ENCODE data around the gene UNCX.

DNA sequence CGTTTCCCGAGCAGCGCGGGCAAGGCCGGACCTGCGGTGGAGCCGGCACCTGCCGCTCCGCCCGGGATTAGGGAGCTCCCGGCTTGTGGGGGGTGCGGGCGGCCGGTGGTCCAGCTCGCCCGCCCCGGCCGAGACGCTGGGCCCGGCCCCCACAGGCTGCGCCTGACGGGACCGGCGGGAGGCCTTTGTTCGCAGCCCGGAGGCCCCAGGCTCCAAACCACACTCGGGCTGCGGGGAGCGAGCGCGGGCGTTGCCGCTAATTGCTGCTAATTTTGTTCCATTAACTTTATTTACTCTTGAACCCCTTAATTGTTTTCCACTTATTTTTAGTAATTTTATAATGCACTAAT lies 9.6 kb downstream of the UNCX start:
- TF ChIP-seq, protein P1, sequence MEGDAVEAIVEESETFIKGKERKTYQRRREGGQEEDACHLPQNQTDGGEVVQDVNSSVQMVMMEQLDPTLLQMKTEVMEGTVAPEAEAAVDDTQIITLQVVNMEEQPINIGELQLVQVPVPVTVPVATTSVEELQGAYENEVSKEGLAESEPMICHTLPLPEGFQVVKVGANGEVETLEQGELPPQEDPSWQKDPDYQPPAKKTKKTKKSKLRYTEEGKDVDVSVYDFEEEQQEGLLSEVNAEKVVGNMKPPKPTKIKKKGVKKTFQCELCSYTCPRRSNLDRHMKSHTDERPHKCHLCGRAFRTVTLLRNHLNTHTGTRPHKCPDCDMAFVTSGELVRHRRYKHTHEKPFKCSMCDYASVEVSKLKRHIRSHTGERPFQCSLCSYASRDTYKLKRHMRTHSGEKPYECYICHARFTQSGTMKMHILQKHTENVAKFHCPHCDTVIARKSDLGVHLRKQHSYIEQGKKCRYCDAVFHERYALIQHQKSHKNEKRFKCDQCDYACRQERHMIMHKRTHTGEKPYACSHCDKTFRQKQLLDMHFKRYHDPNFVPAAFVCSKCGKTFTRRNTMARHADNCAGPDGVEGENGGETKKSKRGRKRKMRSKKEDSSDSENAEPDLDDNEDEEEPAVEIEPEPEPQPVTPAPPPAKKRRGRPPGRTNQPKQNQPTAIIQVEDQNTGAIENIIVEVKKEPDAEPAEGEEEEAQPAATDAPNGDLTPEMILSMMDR (IDR thresholded peaks at IDR 0.05; ENCODE audit: low read depth, low read length), result no peak
- no peak for TF ChIP-seq POLR2A (IDR thresholded peaks at IDR 0.05; ENCODE audit: extremely low read depth, insufficient read length)

Measured in NB4 (cell line).